DMS53 (cell line): Measurements from ENCODE around the gene RHOH.

Experiments used
- DNase-seq: peaks from one replicate; lab custom pipeline; 2025; lab: John Stamatoyannopoulos, UW

The RHOH gene

DNA sequence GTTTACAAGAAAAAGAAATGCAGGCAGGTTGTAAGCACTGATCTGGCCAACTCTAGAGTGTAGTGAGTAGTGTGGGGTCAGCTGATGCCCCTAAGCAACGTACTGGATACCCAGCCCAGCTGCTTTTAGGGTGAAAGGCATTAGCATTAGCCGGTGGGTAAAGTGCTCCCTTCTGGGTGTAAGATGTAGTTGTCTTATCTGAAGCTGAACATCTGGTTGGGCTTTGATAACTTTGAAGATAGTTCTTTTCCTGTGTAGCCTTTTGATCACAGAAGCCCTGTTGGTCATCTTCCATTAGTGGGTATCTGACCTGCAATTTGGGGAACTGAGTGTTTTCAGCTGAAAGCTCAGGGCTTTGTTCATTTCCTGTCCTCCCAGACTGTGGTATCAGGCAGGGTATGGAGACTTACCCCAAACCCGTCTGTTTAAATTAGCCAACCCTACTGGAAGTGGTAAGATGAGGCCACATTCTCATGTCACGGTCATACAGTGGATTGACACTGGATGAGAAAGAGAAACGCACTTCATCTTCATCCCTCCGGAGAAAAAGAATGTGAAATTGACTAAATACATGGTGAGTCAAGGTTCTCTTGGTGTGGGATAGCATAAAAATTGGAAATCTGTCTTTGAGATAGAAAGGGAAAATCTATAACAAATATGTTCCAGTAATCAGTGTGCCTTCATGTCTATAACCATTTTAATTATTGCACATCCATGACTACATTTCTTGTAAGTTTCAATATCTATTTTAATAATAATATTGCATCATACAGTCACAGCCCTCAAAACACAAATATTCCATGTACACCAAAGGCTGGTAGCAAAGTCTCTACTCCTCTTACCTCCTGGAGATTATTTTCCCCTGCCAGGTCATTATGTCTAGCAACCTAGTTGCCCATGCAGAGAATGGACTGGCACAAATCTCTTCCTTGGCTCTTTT lies 8.7 kb downstream of the RHOH start:
- DNase-seq: no peak

DNA sequence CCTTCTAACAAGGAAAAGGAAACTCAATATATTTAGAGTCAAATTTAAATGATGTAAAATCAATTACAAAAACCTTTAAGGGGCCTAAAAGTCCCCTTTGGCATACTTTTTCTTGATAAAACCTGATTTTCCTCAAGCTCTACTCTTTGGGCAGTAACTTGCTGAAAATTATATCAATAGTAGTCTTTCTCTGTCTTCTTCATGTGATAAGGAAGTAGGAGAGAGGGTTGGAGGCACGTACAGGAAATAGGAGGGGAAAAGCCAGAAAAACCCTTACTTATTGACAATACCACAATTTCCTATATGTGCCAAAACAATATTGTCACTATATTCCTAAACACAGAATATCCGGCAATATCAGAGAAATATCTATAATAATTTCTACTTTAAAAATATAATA lies 9.6 kb downstream of the RHOH start:
- DNase-seq: no peak

DNA sequence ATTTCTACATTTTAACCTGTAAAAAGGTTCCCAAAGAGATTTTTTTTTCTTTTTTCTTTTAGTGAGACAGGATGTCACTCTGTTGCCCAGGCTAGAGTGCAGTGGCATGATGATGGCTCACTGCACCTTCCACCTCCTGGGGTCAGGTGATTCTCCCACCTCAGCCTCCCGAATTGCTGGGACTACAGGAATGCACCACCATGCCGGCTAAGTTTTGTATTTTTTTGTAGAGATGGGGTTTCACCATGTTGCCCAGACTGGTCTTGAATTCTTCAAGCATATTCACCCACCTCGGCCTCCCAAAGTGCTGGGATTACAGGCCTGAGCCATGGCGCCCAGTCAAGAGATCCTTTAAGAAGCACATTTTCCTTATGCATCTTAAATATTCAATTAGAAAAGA lies 12.6 kb downstream of the RHOH start:
- no peak for DNase-seq

DNA sequence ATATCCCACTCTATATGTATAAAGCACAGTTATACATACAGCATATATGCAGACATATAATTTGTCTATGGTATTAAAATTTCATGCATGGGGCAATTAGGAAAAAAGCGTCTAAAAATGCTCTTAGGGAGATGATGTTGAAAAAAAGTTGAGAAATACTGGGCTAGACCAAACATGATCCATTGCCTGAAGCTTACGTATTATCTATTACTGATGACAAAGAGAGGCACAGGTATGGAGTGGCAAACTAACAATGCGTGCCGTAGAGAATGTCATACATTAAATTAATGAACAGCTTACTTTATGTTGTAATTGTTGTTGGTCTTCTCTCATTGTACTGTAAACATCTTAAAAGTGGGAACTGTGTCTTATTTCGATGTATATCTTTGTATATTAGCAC lies 13.9 kb downstream of the RHOH start:
- DNase-seq: no peak

DNA sequence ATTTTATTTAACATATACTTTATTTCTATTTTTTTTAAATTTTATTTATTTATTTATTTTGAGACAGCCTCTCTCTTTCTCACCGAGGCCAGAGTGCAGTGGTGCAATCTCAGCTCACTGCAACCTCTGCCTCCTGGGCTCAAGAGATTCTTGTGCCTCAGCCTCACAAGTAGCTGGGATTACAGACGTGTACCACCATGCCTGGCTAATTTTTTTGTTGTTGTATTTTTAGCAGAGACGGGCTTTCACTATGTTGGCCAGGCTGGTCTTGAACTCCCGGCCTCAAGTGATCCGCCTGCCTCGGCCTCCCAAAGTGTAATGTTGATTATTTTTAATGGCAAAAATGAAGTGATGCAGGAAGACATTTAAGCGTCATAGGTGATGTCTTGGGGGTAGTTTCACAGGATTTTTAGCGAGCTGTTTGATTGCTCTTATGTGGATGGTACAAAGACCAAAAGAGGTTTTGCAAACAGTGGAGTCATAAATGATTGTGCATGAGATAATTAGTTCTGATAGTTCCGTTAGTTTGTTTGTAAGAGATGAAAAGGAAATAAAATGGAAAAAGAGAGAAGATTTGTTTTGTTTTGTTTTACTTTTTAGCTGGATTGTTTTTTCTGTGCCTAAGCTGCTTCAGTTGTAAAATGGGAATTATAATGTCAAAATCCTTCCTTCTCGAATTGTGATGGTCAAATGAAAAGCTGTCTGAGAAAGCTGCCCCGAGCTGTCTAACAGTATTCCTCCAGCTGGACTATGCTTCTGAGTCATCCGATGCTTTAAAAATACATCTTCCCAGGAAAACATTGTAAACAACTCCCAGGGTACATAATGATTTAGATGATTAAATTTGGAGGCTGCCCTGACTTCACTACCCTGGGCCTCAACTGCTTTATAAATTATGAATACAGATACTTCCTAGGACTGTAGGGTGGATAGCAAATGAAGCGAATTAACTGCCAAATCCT lies 14.7 kb downstream of the RHOH start:
- no peak for DNase-seq

DNA sequence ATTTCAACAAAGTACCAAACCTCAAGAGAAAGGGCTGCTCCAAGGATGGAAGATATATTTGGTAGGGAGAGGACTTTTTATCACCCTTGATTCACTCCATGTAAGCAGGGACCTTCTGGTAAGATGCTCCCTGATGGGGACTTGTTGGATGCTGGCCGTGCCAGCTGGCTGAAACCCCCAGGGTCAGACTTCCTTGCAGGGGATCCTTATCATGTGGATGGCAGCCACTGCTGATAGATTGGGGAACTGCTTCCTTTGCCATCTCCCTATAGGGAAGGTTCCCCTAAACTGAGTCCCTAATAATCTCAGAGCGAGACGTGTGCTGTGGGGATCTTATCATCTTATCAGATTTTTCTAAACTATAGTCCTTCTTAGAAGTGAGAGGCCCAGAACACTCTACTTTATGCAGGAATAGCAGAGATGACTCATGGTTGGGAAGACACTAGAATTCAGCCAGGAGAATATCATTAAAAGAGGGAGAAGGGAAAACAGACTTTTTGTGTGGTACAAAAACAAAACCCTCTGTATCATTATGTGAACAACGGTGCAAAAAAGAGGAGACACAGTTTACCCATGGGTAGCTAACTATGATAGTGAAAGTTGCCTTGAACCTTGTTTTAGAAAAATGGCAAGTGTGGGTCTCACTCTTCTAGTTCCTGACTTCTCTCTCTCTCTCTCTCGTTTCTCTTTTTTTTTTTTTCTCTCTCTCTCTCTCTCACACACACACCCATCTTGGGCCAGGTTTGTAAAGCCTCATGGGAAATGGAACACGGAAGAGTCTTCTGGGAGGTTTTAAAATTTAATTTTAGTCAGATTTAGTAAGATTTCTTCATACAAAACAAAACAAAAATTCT lies 16.1 kb downstream of the RHOH start:
- DNase-seq: no peak

DNA sequence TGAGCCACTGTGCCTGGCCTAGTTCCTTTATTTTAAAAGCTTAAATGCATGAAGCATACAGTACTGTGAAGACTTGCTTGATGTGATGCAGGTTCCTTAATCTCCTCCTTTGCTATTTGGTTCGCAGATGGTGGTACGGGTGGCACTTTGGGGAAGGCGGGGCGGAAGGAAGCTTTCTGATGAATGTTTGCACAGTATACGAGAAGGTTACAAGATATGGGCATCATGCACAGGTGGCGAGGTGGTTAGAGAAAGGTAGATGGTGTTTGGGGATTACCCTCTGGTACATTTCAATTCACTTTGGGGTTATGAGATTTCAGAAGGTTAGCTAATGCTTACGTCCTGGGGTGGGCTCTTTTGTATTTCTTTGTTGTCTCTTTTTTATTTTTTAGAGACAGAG lies 17.2 kb downstream of the RHOH start:
- no peak for DNase-seq

DNA sequence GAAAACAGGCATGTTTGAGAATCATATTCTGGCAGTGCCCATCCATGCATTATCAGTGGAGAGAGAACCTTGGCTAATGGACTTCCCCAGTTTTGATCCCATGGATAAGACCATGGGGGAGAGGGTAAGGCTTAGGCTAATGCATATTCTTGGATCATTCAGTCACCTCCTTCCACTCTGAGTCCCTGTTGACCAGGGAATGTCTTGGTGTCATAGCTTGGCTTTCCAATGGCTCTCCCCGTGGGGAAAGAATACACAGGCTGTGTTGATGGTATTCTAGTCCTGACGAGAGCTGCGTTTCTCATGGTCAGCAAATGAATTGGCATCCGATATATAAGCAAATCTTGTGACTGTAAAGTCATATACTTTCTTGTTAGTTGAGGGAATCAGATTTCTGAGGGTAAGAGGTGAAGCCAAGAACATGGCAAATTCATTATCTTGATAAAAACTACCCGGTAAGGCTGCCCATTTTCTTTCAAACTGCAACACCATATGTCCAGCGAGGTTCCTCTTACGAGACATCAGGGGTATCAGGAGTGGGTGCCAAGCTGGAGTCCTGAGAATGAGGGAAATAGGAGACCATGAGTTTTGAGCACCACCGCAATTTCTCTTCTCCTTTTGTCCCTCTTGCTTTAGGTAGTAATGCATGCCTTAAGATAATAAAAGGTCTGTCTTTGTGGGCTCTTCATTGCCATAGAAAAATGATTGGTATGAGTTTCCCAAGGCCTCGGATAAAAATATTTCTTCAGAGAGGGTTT lies 18.0 kb downstream of the RHOH start:
- DNase-seq: no peak

DNA sequence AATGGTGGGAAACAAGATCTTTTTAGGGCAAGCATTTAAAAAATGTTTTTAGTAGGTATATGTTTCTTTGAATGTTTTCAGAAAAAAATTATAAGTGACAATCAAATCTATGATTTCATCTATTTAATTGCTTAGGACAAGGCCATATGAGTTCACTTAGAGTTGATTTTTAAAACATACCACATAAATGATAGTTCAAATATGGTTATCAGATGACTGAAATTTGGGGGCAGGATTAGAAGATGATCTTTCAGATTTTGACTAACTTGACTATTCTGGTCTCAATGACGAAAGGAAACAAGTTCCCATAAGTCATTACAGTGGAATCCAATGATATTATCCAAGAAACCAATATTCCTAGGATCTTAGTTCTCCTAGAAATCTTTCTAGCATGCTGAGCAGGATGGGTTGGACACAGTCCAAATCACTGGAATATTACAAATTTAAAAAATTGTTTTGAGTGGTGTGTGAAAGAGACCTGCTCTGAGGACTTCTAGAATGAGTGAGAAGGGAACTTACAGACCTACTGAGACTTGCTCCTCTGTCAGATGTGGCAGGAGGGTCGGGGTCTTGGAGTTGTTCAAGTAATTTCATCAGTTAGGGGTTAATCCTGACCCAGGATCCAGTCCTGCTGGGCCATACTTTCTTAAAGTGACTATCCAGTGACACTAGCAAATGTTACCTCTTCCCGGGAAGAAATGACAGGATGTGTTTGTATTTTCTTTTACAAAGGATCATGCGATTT lies 20.0 kb downstream of the RHOH start:
- no peak for DNase-seq

DNA sequence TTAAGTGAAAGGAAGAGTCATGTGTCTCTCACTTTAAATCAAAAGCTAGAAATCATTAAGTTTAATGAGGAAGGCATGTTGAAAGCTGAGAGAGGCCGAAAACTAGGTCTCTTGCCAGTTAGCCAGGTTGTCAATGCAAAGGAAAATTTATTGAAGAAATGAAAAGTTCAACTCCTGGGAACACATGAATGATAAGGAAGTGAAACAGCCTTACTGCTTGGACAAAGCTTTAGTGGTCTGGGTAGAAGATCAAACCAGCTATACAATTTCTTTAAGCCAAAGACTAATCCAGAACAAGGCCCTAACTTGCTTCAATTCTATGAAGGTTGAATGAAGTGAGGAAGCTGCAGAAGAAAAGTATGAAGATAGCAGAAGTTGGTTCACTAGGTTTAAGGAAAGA lies 24.9 kb downstream of the RHOH start:
- no peak for DNase-seq

DNA sequence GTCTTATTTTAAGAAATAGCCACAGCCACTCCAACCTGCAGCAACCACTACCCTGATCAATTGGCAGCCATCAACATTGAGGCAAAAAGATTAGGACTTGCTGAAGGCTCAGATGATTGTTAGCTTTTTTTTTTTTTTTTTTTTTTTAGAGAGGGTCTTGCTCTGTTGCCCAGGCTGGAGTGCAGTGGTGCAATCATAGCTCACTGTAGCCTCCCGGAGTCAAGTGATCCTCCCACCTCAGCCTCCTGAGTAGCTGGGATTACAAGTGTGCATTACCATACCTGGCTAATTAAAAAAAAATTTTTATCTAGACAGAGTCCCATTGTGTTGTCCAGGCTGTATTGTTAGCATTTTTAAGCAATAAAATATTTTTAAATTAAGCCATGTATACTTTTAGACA lies 26.5 kb downstream of the RHOH start:
- no peak for DNase-seq

DNA sequence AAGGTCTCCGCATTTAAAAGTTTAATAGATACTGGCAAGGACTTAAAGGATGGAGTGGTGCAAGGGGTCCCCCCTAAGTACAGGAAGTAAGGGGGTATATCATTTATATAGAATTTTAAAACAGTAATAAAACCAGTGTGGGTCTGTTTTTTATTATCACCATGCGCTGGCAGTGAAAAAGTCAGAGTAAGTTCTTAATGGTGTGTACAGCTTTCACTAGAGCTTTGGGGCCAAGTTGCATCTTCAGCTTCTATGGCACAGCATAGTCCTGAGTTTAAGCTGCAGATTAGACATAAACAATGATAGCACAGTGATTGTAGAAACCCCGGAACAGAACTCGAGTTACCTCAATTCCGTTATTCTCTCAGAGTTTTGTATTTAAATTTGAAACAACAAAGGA lies 27.6 kb downstream of the RHOH start:
- DNase-seq: no peak

DNA sequence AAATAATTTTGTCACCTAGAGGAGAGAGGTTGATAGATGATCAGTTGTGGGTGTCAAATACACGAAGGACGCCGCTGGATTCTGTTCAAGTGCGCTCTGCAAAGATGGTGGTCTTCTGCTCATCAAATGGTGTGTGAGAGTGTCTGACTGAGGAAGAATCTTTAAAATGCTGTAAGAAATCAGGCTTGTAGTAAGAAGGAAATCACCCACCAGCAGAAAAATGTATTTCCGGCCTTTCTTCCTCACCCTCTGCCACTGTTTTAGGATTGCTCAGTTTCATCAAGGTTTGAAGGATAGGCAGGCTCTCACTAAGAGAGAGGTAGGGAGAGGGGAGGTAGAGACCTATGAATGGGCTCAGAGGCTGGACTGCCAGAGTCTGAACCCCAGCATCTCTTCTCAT lies 28.7 kb downstream of the RHOH start:
- DNase-seq: no peak

DNA sequence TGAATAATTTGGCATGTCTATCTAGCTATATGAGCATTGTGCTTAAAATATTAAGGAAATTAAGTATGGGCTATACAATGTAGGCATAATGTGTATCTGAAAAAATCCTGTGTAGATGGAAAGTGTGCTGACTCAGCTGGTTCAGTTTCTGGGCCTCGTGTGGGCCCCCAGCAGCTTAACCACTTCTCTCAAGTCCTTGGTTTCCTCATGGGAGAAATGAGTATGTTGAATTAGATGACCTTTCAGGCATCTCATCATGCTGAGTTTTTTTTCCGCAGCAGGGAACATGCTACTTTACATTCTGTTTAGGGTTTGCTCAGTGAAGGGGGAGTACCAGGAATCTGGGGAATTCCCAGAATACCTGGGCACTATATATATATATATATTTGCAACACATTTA lies 30.5 kb downstream of the RHOH start:
- DNase-seq: no peak

DNA sequence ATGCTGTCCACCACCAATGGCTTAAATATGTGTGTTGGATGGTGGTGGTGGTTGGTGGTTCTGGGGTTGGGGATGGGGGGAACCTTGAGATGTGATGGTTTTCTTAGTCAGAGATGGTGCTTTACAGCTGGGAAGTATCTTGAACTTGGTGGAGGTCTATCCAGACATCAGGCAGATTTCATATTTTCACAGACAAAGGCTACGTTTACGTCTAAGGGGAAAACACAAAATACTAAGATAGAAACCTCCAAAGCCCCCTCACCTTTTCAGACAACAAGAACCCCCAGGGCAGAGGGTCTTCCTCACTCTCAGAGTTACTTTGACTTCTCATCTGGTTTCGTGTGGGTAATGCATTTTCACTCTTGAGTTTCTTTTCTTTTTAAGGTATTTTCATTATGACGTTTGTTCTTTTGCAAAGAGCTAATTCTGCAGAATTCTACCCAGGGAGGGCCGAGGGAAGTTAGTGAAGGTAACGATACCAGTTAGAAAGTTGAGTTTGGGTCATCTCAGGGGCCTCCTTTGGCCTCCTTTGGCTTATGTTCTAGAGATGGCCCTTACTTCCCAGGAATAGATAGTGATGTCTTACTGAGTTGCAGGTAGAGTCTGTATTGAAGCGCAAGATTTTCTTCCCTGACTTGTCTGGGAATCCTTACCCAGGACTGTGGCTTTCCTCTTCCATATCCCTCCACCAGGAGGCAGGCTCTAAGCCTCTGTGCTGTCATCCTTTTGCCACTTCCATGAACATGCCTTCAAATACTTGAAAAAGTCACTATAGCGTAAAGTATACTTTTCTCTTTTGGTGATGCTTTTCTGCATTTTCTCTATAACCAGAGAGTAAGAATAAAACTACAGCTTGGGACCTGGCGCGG lies 31.9 kb downstream of the RHOH start:
- peak; percentile 15 for DNase-seq

DNA sequence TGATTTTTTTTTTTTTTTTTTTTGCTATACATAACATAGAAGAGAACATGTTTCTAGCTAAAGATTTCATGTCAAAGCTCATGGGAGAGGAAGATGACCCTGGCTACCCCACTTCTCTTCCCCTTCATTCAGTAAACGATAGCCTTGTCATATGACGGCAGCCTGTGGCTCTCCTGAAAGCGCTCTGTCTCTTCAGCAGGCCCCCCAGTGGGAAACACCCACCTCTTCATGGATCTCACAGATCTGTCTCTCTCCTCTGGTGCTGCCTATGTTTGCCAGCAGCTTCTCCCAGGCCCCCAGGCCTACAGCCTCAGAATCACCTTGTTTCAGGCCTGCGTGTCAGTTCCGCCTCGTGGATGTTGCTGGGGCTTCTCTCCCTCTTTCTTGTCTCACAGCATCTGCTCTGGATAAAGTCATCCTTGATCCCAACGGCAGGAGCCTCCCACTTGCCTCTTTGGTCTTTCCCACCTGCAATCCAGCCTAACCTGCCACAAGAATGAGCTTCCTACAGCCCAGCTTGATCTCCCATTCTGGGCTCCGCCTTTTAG lies 34.6 kb downstream of the RHOH start:
- no peak for DNase-seq

DNA sequence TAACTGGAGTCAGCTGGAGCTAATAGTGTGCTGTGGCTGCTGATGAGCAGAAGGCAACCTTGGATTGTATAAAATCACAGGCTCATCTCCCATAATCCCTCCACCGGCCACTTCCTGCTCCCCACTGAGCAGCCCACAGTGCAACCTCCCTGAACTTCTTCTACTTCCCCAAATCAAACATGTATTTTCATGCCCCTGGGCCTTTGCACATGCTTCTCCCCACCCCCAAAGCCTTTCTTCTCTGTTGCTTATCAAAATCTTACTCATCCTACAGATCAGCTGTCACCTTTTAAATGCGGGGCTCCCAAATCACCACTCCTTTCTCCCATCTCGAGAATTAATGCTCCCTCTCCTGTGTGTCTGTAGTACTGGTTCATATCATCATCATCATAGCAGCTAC lies 35.8 kb downstream of the RHOH start:
- DNase-seq: no peak

DNA sequence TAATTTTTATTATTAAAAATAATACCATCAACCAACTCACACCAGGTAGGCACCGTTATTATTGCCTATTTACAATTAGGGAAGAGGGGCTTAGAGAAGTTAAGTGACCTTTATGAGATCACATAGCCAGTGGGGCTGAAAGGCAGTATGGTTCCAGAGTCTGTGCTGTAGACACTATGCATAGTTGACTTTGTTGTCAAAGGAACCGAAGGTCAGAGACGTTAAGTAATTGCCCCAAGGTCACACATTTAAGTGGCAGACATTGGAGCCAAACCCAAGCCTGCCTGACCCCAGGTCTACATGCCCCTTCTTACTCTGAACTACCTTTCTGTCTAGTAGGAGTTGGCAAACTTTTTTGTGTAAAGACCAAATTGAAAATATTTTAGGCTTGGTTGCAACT lies 36.4 kb downstream of the RHOH start:
- DNase-seq: no peak

DNA sequence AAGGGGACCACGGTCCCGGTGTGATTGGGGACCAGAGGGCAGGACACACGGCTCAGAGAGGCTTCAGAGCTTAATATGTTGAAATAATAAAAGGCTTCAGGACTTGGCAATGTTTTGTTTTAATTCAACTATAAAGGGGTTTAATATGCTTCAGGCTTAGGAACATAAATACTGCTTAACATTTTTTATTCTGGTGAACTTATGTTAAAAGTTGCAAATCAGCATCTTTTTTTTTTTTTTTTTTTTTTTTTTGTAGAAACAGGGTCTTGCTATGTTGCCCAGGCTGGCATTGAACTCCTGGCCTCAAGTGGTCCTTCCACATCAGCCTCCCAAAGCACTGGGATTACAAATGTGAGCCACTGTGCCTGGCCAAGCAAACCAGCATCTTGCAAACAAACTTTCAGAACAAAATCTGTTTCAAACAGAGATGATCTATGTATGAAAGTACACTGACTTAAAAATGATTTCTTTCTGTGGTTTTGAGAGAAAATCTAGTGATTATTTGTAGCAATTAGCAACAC lies 37.7 kb downstream of the RHOH start:
- no peak for DNase-seq
